NCI-H1436 (cell line): ENCODE measurements around the gene PPIB.
"Not testable (repeated sequence)": the region's sequence is repeated elsewhere in the genome, so short reads cannot be mapped to it uniquely, and the experiment has no call there.

Source experiments
- DNase-seq: peaks from one replicate; lab custom pipeline; 2025; lab: John Stamatoyannopoulos, UW

The PPIB gene

GRCh38 chr15:64141798-64142512, 20.9 kb downstream of the PPIB start:
- DNase-seq = no peak

- no peak for DNase-seq
Measured at GRCh38 chr15:64138331-64138941, 24.4 kb downstream of the PPIB start.

GRCh38 chr15:64137226-64137833, 25.5 kb downstream of the PPIB start:
- no peak for DNase-seq

GRCh38 chr15:64136347-64136746, 26.5 kb downstream of the PPIB start:
- no peak for DNase-seq

- DNase-seq = no peak
Measured at GRCh38 chr15:64134345-64134829, 28.4 kb downstream of the PPIB start.

- DNase-seq = no peak
Measured at GRCh38 chr15:64133623-64134344, 29.0 kb downstream of the PPIB start.

GRCh38 chr15:64132217-64132616, 30.6 kb downstream of the PPIB start:
- DNase-seq = no peak

GRCh38 chr15:64131547-64131946, 31.3 kb downstream of the PPIB start:
- DNase-seq = no peak

- no peak for DNase-seq
Measured at GRCh38 chr15:64130159-64130558, 32.7 kb downstream of the PPIB start.

- no peak for DNase-seq
Measured at GRCh38 chr15:64127521-64128270, 35.1 kb downstream of the PPIB start.

GRCh38 chr15:64125978-64126377, 36.8 kb downstream of the PPIB start:
- DNase-seq = no peak

GRCh38 chr15:64122936-64123351, 39.9 kb downstream of the PPIB start:
- DNase-seq = no peak

- no peak for DNase-seq
Measured at GRCh38 chr15:64122444-64122843, 40.4 kb downstream of the PPIB start.

- no peak for DNase-seq
Measured at GRCh38 chr15:64121614-64122013, 41.2 kb downstream of the PPIB start.

- DNase-seq = not testable (repeated sequence)
Measured at GRCh38 chr15:64120322-64120721, 42.5 kb downstream of the PPIB start.

- no peak for DNase-seq
Measured at GRCh38 chr15:64117759-64118487, 44.9 kb downstream of the PPIB start.

GRCh38 chr15:64112904-64113303, 49.9 kb downstream of the PPIB start:
- DNase-seq = no peak

- DNase-seq = no peak
Measured at GRCh38 chr15:64112073-64112772, 50.6 kb downstream of the PPIB start.

- DNase-seq = no peak
Measured at GRCh38 chr15:64111679-64112050, 51.2 kb downstream of the PPIB start.

- no peak for DNase-seq
Measured at GRCh38 chr15:64110950-64111678, 51.7 kb downstream of the PPIB start.
